ENCODE results near the gene ID3.

Gene ID3

GRCh38 chr1:23564529-23565122 is 5.3 kb upstream of the ID3 start:
- DNase-seq (ENCODE audit: low spot score): no peak

- no peak for DNase-seq (ENCODE audit: low spot score)
These were observed 4.6 kb upstream of the ID3 start for GRCh38 chr1:23563755-23564374.

GRCh38 chr1:23563003-23563402 is 3.7 kb upstream of the ID3 start:
- no peak for DNase-seq (ENCODE audit: low spot score)

- no peak for DNase-seq (ENCODE audit: low spot score)
These were observed 3.0 kb upstream of the ID3 start for GRCh38 chr1:23562137-23562876.

GRCh38 chr1:23561813-23562100 is 2.5 kb upstream of the ID3 start:
- DNase-seq (ENCODE audit: low spot score): no peak

GRCh38 chr1:23561076-23561812 is 1.9 kb upstream of the ID3 start:
- no peak for DNase-seq (ENCODE audit: low spot score)

- DNase-seq (ENCODE audit: low spot score): no peak
These were observed 862 bp upstream of the ID3 start for GRCh38 chr1:23559985-23560741.

- no peak for DNase-seq (ENCODE audit: low spot score)
These were observed 497 bp downstream of the ID3 start for GRCh38 chr1:23558872-23559135.

- DNase-seq (ENCODE audit: low spot score): no peak
These were observed 995 bp downstream of the ID3 start for GRCh38 chr1:23558140-23558871.

- DNase-seq (ENCODE audit: low spot score): no peak
These were observed 1.7 kb downstream of the ID3 start for GRCh38 chr1:23557471-23558124.

GRCh38 chr1:23556635-23557470 is 2.4 kb downstream of the ID3 start:
- no peak for DNase-seq (ENCODE audit: low spot score)

GRCh38 chr1:23555986-23556634 is 3.2 kb downstream of the ID3 start:
- DNase-seq (ENCODE audit: low spot score): no peak

GRCh38 chr1:23555270-23555985 is 3.9 kb downstream of the ID3 start:
- DNase-seq (ENCODE audit: low spot score): no peak

GRCh38 chr1:23554481-23555269 is 4.6 kb downstream of the ID3 start:
- DNase-seq (ENCODE audit: low spot score): peak; percentile 89

- no peak for DNase-seq (ENCODE audit: low spot score)
These were observed 5.2 kb downstream of the ID3 start for GRCh38 chr1:23554127-23554480.

GRCh38 chr1:23553231-23554126 is 5.8 kb downstream of the ID3 start:
- no peak for DNase-seq (ENCODE audit: low spot score)

GRCh38 chr1:23551849-23552248 is 7.5 kb downstream of the ID3 start:
- no peak for DNase-seq (ENCODE audit: low spot score)

All from CD4-positive, alpha-beta T cell treated with Interleukin-6 at 100 ng/mL for 8 hours (primary cell).